CD4-positive, alpha-beta T cell treated with Interleukin-17A for 4 hours (primary cell): ENCODE results near the gene MSRB3.

Experiments used
- DNase-seq: peaks from one replicate; pipeline ENCODE4 v3.0.0-alpha.2; 2020; ENCODE audit warnings: mixed read lengths

Gene MSRB3

GRCh38 chr12:65327207-65328076 is 49.0 kb downstream of the MSRB3 start:
- no peak for DNase-seq

GRCh38 chr12:65329721-65330120 is 51.2 kb downstream of the MSRB3 start:
- no peak for DNase-seq

GRCh38 chr12:65330331-65330730 is 51.8 kb downstream of the MSRB3 start:
- DNase-seq = no peak

- DNase-seq = no peak
These were observed 53.0 kb downstream of the MSRB3 start for GRCh38 chr12:65331456-65331855.

- DNase-seq = no peak
These were observed 55.2 kb downstream of the MSRB3 start for GRCh38 chr12:65333649-65334048.

- no peak for DNase-seq
These were observed 56.0 kb downstream of the MSRB3 start for GRCh38 chr12:65334521-65334920.

- no peak for DNase-seq
These were observed 56.7 kb downstream of the MSRB3 start for GRCh38 chr12:65335021-65335714.

- DNase-seq = no peak
These were observed 57.5 kb downstream of the MSRB3 start for GRCh38 chr12:65335981-65336380.

- no peak for DNase-seq
These were observed 60.7 kb downstream of the MSRB3 start for GRCh38 chr12:65339161-65339560.

GRCh38 chr12:65343230-65343629 is 64.7 kb downstream of the MSRB3 start:
- no peak for DNase-seq

- DNase-seq = no peak
These were observed 65.3 kb downstream of the MSRB3 start for GRCh38 chr12:65343801-65344200.

- DNase-seq = no peak
These were observed 77.0 kb downstream of the MSRB3 start for GRCh38 chr12:65355461-65355860.

GRCh38 chr12:65362234-65363031 is 84.0 kb downstream of the MSRB3 start:
- DNase-seq = no peak

GRCh38 chr12:65364046-65364445 is 85.6 kb downstream of the MSRB3 start:
- no peak for DNase-seq

GRCh38 chr12:65367396-65367795 is 88.9 kb downstream of the MSRB3 start:
- DNase-seq = no peak

GRCh38 chr12:65368055-65368454 is 89.6 kb downstream of the MSRB3 start:
- DNase-seq = no peak

GRCh38 chr12:65372574-65372973 is 94.1 kb downstream of the MSRB3 start:
- DNase-seq = no peak

GRCh38 chr12:65384240-65384639 is 105.8 kb downstream of the MSRB3 start:
- no peak for DNase-seq

- no peak for DNase-seq
These were observed 108.9 kb downstream of the MSRB3 start for GRCh38 chr12:65387396-65387795.

GRCh38 chr12:65389436-65389835 is 111.0 kb downstream of the MSRB3 start:
- no peak for DNase-seq

GRCh38 chr12:65391711-65392110 is 113.2 kb downstream of the MSRB3 start:
- DNase-seq = no peak

- DNase-seq = no peak
These were observed 114.0 kb downstream of the MSRB3 start for GRCh38 chr12:65392491-65392890.

GRCh38 chr12:65403188-65403587 is 124.7 kb downstream of the MSRB3 start:
- DNase-seq = no peak
